Measurements from ENCODE around the gene HBE1. TPM values are rescaled to one million over a fixed set of nuclear protein-coding genes. Genes with fewer than 3 reads are reported as not detected.
A peak's percentile ranks its signal among the peaks of the same experiment; 100 is the strongest.

HBE1 gene
- total and polyA plus RNA-seq, 9 of the 15 experiments (the other 6 are each of a cell fraction or from before 2014, with no cell fraction given), result 612 to 10,250 (median 2,181) TPM

- peak; percentile 6 for TF ChIP-seq TAF1 (IDR thresholded peaks at IDR 0.05; ENCODE audit: control insufficient read depth, extremely low read depth, insufficient read depth, low read length, severe bottlenecking)
- no peak for TF ChIP-seq TRIM24 (IDR thresholded peaks at IDR 0.05)
- TF ChIP-seq ELF4 (CRISPR knock-in tag; IDR thresholded peaks at IDR 0.05), result peak; percentile 42; the same call in 1 of the 2 replicates
- TF ChIP-seq CTCFL (IDR thresholded peaks at IDR 0.05; ENCODE audit: borderline replicate concordance, insufficient read depth, low read depth, low read length, poor library complexity, severe bottlenecking), result no peak
These were observed 22.1 kb downstream of the HBE1 start (continued) for GRCh38 chr11:5247472-5248192.

- POLR2A ChIA-PET, result interaction anchor here (0.7 to 3.3 kb wide), 9 partner anchors 21 to 348 kb away, joined by 3 to 21 read pairs (median 4); partner anchors contain the start of gene HBE1
- no TSS peak for BruUV-seq (replicated peaks)
- WGBS (ENCODE audit: insufficient coverage, low coverage, missing lambda C conversion rate), result 2% methylated on average over 6 of the region's 6 CpGs
- TF ChIP-seq EP400 (IDR thresholded peaks at IDR 0.05) (peak; percentile 28; the same call in 1 of the 2 replicates), HMBOX1 (IDR thresholded peaks at IDR 0.05) (no peak), ZC3H4 (CRISPR knock-in tag; IDR thresholded peaks at IDR 0.05; ENCODE audit: borderline replicate concordance) (no peak), UBTF (IDR thresholded peaks at IDR 0.05; ENCODE audit: borderline replicate concordance in 1 of 2, low read depth in 2 of 2, low read length in 2 of 2) (no peak), RBM25 (IDR thresholded peaks at IDR 0.05; ENCODE audit: low read depth, low read length, severe bottlenecking) (no peak), ZNF644 (tag; IDR thresholded peaks at IDR 0.05; ENCODE audit: low read depth) (no peak), ZNF717 (CRISPR knock-in tag; IDR thresholded peaks at IDR 0.05) (no peak)
These were observed 22.8 kb downstream of the HBE1 start for GRCh38 chr11:5246772-5247471.

More at GRCh38 chr11:5246772-5247471, 22.8 kb downstream of the HBE1 start:
- H3K79me2 ChIP-seq (ENCODE audit: control insufficient read depth, insufficient read depth, low read length), result peaks cover 92% of the 10 kb centered on the region
- peaks cover 5% of the 10 kb centered on the region; the same call in 1 of the 2 replicates for H4K20me1 ChIP-seq (replicated peaks; ENCODE audit: control insufficient read depth, insufficient read depth, low read length)
- DNase-seq (ENCODE audit: extremely low read depth in 1 of 4, low spot score in 3 of 4), result peak in 1 of 4 experiments; percentile 67
- H3K4me3 ChIP-seq, result peak overlapping the region; percentile 54
- ATAC-seq, result no peak
- H3K27me3 ChIP-seq (ENCODE audit: control insufficient read depth in 2 of 2, insufficient read depth in 2 of 2, low read length in 2 of 2), result no peaks in the 10 kb centered on the region
- peaks cover 8 to 23% of the 10 kb centered on the region in 2 experiments for H3K4me1 ChIP-seq (replicated peaks in 1 of 2; ENCODE audit: control insufficient read depth in 2 of 2, insufficient read depth in 2 of 2, low read length in 2 of 2)
- in situ Hi-C loops (cut with MboI), result no loop called here
- peak overlapping the region; percentile 88 for H3K4me2 ChIP-seq (ENCODE audit: insufficient read depth, low read length)
- peak overlapping the region; percentile 69 to 70 for H3K9ac ChIP-seq (ENCODE audit: insufficient read depth in 1 of 2, low read depth in 2 of 2, low read length in 2 of 2)
- no peaks in the 10 kb centered on the region for H3K9me3 ChIP-seq (replicated peaks; ENCODE audit: control insufficient read depth, insufficient read depth, low read depth, low read length)
- peak overlapping the region; percentile 72 for H3K27ac ChIP-seq (ENCODE audit: extremely low read depth, low read depth, low read length)
- CTCF ChIA-PET (ENCODE audit: low intra/inter-chr PET ratio), result no interaction called here
- no peak for FAIRE-seq
- H2AFZ ChIP-seq (ENCODE audit: low read depth, low read length), result no peak overlapping the region
- H3K9me1 ChIP-seq (ENCODE audit: control insufficient read depth, insufficient read depth, low read length), result no peaks in the 10 kb centered on the region
- H3K36me3 ChIP-seq (ENCODE audit: control insufficient read depth, insufficient read depth, low read length), result peaks cover 43% of the 10 kb centered on the region
- intact Hi-C loops (cut with micrococcal nuclease), result no loop called here

All from K562 (cell line).